Type B pancreatic cell (in vitro differentiated cells): Measurements from ENCODE around the gene TNFRSF8. TPM values are rescaled to one million over a fixed set of nuclear protein-coding genes. Genes with fewer than 3 reads are reported as not detected.

Source experiments
- DNase-seq: peaks from one replicate; pipeline ENCODE4 v3.0.0; 2021; ENCODE audit warnings: mixed read lengths; ENCODE audit not compliant: unreplicated experiment; ENCODE audit errors: extremely low spot score
- H3K27ac Mint-ChIP-seq: 2 replicates; pipeline ENCODE4 v1.8.0; 2021; ENCODE audit warnings: mild to moderate bottlenecking, mixed read lengths
- H3K27me3 Mint-ChIP-seq: 2 replicates; pipeline ENCODE4 v1.8.0; 2021; ENCODE audit warnings: mixed read lengths
- H3K36me3 Mint-ChIP-seq: 2 replicates; pipeline ENCODE4 v1.8.0; 2021; ENCODE audit warnings: mixed read lengths
- H3K4me1 Mint-ChIP-seq: one replicate; pipeline ENCODE4 v1.8.0; 2021; ENCODE audit warnings: mixed read lengths; ENCODE audit not compliant: unreplicated experiment
- H3K4me3 Mint-ChIP-seq: 2 replicates; pipeline ENCODE4 v1.8.0; 2021; ENCODE audit warnings: mild to moderate bottlenecking, mixed read lengths
- H3K9me3 Mint-ChIP-seq: 2 replicates; pipeline ENCODE4 v1.8.0; 2021; ENCODE audit warnings: mixed read lengths
- total RNA-seq: library from RNA; stranded (reverse); gene quantifications from 2 replicates; pipeline ENCODE4 v1.2.1, GENCODE V29; 2021; ENCODE audit warnings: low replicate concordance
- TF ChIP-seq, protein P1 (sequence below): fragments of 200-600 bp; sonication (generic); conservative IDR thresholded peaks from 2 replicates; pipeline ENCODE4 v1.5.0; 2021; ENCODE audit warnings: antibody characterized with exemption, mild to moderate bottlenecking

The TNFRSF8 gene
- total RNA-seq, 1 donor from 2014 or later: 0.07 TPM

DNA sequence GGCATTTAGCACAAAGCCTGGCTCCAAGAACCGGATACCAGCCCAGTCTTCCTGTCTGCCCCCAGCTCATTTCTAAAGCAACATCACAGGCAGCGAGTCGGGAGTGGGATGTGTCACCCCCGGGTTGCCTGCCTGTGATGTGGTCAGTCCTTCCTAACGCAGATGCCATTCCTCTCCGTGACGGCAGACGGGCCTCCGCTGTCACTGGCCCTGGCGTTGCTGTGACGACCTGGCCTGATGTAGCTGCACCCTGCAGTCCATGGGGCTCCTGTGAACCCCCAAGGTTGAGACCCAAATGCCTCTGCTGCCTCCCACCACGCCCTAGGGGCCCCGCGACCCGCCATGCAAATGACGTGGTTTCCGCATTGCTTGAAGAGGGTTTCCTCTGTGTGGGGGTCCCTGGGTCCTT is 116.0 kb downstream of the TNFRSF8 start:
- H3K9me3 Mint-ChIP-seq: no peaks in the 10 kb centered on the region
- no peak for DNase-seq
- TF ChIP-seq, protein P1, sequence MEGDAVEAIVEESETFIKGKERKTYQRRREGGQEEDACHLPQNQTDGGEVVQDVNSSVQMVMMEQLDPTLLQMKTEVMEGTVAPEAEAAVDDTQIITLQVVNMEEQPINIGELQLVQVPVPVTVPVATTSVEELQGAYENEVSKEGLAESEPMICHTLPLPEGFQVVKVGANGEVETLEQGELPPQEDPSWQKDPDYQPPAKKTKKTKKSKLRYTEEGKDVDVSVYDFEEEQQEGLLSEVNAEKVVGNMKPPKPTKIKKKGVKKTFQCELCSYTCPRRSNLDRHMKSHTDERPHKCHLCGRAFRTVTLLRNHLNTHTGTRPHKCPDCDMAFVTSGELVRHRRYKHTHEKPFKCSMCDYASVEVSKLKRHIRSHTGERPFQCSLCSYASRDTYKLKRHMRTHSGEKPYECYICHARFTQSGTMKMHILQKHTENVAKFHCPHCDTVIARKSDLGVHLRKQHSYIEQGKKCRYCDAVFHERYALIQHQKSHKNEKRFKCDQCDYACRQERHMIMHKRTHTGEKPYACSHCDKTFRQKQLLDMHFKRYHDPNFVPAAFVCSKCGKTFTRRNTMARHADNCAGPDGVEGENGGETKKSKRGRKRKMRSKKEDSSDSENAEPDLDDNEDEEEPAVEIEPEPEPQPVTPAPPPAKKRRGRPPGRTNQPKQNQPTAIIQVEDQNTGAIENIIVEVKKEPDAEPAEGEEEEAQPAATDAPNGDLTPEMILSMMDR: no peak
- H3K27ac Mint-ChIP-seq: no peak overlapping the region
- peaks cover 8% of the 10 kb centered on the region for H3K27me3 Mint-ChIP-seq
- H3K4me1 Mint-ChIP-seq: peaks cover 25% of the 10 kb centered on the region
- no peaks in the 10 kb centered on the region for H3K36me3 Mint-ChIP-seq
- no peak overlapping the region for H3K4me3 Mint-ChIP-seq

DNA sequence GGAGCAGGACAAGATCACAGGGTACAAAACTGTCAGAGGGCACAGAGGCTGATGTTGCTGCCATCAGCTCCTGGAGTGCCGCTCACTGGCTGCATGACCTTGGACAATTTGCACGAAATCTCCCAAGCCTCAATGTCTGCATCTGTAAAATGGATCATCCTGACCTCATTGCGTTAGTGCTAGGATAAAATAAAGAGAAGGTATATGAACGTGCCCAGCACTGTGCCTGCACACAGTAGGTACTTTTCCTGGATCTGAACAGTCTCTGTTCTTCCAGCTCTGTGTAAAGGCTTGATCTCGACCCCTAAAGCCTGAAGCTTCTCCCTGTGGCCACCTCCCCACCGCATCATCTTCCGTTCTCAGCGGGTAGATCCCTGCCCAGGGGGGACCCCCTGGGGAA is 116.6 kb downstream of the TNFRSF8 start:
- Mint-ChIP-seq H3K27me3 (peaks cover 8% of the 10 kb centered on the region), H3K36me3 (no peaks in the 10 kb centered on the region), H3K4me3 (no peak overlapping the region), H3K9me3 (no peaks in the 10 kb centered on the region), H3K4me1 (peaks cover 27% of the 10 kb centered on the region), H3K27ac (no peak overlapping the region)
- TF ChIP-seq, protein P1: no peak
- DNase-seq: no peak

DNA sequence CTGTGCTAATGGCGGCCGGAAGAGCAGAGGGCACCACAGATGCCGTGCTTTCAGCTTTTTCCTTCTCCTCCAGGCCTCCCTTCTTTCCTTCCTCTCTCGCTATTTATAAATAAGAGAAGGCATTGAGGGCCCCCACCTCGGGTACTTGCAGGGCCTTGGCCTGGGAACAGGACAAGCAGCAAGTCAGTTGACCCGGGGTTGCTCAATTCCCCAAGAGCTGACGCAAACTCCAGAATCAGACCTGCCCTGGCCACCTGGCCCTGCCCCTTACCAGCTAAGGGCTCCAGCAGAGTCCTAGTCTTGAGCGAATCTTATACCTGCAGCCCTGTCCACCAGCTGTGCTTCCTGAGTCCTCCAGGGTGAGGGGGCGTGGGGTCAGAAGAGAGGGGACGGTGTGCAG is 117.2 kb downstream of the TNFRSF8 start:
- no peak overlapping the region for H3K27ac Mint-ChIP-seq
- peaks cover 8% of the 10 kb centered on the region for H3K27me3 Mint-ChIP-seq
- TF ChIP-seq, protein P1: no peak
- H3K36me3 Mint-ChIP-seq: no peaks in the 10 kb centered on the region
- peaks cover 23% of the 10 kb centered on the region for H3K4me1 Mint-ChIP-seq
- H3K4me3 Mint-ChIP-seq: no peak overlapping the region
- DNase-seq: no peak
- H3K9me3 Mint-ChIP-seq: no peaks in the 10 kb centered on the region

DNA sequence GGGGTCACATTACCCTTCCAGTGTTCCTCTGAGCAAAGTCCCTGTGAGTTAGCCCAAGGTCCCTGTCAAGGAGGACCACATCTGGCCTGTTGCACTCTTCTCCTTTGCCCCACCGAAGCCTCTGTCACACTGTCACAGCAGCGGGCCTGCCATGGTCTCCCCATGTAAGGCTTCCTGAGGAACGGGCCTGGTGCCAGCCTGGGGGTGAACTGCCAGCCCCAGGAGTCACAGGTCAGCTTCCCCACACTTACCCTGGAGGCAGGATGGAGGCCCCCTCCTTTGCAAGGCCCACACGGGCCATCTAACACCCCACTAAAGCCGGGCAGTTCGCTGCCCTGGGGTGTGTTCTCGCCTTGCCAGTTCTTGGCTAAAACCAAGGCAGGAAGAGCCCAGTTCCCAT is 117.8 kb downstream of the TNFRSF8 start:
- Mint-ChIP-seq H3K27ac (no peak overlapping the region), H3K36me3 (no peaks in the 10 kb centered on the region), H3K9me3 (no peaks in the 10 kb centered on the region), H3K4me3 (no peak overlapping the region), H3K27me3 (peaks cover 8% of the 10 kb centered on the region), H3K4me1 (peaks cover 18% of the 10 kb centered on the region)
- no peak for DNase-seq
- TF ChIP-seq, protein P1: no peak

DNA sequence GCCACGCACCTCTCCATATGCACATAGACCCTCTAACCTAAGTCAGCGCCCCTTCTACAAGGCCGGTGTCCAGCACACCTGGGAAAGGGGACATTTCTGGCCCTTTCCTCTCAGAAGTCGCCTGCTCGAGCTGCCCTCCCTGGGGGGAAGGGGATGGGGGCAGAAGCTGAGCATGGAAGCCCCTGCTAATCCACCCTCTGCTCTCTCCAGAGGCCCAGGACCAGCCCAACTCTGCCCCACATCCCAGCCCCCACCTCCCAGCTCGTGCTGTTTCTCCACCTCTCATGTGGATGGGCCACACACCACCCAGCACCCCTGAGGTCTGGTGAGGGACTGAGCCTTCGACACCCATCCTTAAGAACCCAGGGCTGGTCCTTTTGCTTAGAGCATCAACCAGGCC is 118.5 kb downstream of the TNFRSF8 start:
- H3K36me3 Mint-ChIP-seq: no peaks in the 10 kb centered on the region
- no peak overlapping the region for H3K4me3 Mint-ChIP-seq
- no peak for DNase-seq
- H3K9me3 Mint-ChIP-seq: no peaks in the 10 kb centered on the region
- H3K27me3 Mint-ChIP-seq: peaks cover 8% of the 10 kb centered on the region
- TF ChIP-seq, protein P1: no peak
- no peak overlapping the region for H3K27ac Mint-ChIP-seq
- H3K4me1 Mint-ChIP-seq: peaks cover 18% of the 10 kb centered on the region

DNA sequence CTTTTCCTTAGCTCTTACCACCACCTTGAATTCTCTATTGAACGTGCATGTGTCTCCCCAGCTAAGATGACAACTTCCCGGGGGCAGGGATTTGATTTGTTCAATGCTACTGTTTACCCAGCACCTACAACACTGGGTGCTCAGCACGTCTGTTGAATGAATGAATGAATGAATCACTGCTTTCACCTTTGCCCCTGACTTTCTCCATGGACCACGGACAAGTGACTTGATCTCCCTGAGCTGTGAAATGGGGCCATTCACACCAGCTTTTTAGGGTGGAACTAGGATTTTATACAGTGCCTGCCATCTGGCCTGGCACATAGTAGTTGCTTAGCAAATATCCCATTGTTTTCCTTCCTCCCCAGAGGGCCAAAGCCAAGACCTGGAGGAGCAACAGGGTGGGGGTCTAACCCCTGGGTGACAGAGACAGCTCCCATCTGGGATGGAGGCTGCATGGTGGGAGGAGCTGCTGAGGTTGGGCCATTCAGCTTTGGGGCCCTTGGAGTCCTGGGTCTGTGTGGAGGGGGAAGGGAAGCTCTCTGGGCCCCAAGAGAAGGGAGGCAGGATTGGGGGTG is 119.4 kb downstream of the TNFRSF8 start:
- Mint-ChIP-seq H3K4me1 (peaks cover 18% of the 10 kb centered on the region), H3K4me3 (no peak overlapping the region), H3K27me3 (peaks cover 8% of the 10 kb centered on the region), H3K36me3 (no peaks in the 10 kb centered on the region), H3K9me3 (no peaks in the 10 kb centered on the region), H3K27ac (peak overlapping the region; percentile 6)
- DNase-seq: no peak
- TF ChIP-seq, protein P1: no peak
